Measurements from ENCODE around the gene ZNF333.

ZNF333 gene

GRCh38 chr19:14689598-14690503, at the start of gene ZNF333:
TSS of gene ZNF333 (plus strand) at chr19:14690048. CDS start at chr19:14693492, 3,444 bp downstream.
- in situ Hi-C loops (cut with HindIII; ENCODE audit: low sequenced_read_pairs): no loop called here

- in situ Hi-C loops (cut with HindIII; ENCODE audit: low sequenced_read_pairs): no loop called here
These were observed 41.3 kb upstream of the ZNF333 start for GRCh38 chr19:14648506-14648905.

GRCh38 chr19:14649020-14649419, 40.8 kb upstream of the ZNF333 start:
- in situ Hi-C loops (cut with HindIII; ENCODE audit: low sequenced_read_pairs): no loop called here

DNA sequence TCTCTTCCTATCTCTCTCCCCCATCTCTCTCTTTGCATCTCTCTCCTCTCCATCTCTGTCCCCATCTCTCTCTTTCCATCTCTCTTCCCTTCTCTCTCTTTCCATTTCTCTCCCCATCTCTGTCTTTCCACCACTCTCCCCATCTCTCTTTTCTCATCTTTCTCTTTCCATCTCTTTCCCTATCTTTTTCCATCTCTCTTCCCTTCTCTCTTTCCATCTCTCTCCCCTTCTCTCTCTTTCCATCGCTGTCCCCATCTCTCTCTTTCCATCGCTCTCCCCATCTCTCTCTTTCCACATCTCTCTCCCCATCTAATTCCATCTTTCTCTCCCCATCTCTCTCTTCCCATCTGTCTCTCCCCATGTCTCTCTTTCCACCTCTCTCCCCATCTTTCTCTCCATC, 39.7 kb upstream of the ZNF333 start:
- in situ Hi-C loops (cut with HindIII; ENCODE audit: low sequenced_read_pairs): no loop called here

GRCh38 chr19:14654786-14655560, 34.9 kb upstream of the ZNF333 start:
- in situ Hi-C loops (cut with HindIII; ENCODE audit: low sequenced_read_pairs): no loop called here

DNA sequence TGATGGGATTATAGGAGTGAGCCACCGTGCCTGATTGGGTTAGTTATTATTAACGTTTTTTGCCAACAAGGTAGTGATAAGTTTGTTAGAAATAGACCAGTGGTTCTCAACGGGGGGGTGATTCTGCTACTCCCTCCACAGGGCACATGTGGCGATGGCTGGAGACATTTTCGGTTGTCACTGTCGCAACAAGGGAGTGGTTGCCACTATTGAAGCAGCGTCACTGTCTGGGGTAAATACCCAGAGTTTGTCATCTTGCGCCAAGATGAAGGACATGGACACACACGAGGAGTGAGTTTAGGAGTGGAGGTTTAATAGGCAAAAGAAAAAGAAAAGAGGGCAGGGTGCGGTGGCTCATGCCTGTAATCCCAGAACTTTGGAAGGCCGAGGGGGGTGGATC, 34.1 kb upstream of the ZNF333 start:
- in situ Hi-C loops (cut with HindIII; ENCODE audit: low sequenced_read_pairs): no loop called here

DNA sequence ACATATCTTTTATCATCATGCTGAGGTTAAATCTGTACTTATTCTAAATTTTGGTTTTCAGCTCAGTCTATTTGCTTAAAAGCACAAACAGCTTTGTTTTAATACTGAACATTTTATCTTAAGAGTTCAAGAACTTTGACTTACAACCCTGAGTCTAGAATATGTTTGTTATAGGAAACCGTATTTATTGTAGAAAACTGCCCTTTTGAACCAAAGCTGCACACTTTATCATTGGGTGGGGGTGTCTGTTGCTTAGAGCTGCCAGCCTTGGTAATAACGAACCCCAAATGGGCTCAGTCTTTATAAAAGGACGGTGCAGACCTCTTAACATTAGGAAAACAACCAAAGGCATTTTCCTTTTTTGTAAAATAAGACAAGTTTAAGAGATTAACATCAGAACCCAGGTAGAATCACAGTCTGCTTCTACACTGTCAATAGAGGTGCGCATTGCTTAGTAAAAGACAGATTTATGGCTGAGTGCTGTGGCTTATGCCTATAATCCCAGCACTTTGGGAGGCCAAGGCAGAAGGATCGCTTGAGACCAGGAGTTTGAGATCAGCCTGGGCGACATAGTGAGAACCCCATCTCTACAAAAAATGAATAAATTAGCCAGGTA, 29.9 kb upstream of the ZNF333 start:
- in situ Hi-C loops (cut with HindIII; ENCODE audit: low sequenced_read_pairs): no loop called here

GRCh38 chr19:14661372-14661924, 28.4 kb upstream of the ZNF333 start:
- in situ Hi-C loops (cut with HindIII; ENCODE audit: low sequenced_read_pairs): no loop called here

DNA sequence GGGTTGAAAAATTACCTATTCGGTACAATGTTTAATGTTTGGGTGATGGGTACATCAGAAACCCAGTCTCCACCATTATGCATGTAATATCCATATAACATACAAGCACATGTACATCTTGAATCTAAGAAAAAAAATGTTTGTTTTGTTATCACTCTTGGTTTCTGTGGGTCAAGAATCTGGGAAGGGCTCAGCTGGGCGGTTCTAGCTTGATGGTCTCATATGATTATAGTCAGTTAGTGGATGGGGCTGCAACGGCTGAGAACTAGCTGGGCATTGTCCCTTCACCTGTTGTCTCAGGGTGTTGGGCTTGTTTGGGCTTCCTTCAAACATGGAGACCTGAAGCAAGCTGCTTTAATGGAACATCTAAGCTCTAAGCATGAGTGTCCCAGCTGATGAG, 19.9 kb upstream of the ZNF333 start:
- in situ Hi-C loops (cut with HindIII; ENCODE audit: low sequenced_read_pairs): no loop called here

- in situ Hi-C loops (cut with HindIII; ENCODE audit: low sequenced_read_pairs): no loop called here
These were observed 19.4 kb upstream of the ZNF333 start for GRCh38 chr19:14670408-14670807.

DNA sequence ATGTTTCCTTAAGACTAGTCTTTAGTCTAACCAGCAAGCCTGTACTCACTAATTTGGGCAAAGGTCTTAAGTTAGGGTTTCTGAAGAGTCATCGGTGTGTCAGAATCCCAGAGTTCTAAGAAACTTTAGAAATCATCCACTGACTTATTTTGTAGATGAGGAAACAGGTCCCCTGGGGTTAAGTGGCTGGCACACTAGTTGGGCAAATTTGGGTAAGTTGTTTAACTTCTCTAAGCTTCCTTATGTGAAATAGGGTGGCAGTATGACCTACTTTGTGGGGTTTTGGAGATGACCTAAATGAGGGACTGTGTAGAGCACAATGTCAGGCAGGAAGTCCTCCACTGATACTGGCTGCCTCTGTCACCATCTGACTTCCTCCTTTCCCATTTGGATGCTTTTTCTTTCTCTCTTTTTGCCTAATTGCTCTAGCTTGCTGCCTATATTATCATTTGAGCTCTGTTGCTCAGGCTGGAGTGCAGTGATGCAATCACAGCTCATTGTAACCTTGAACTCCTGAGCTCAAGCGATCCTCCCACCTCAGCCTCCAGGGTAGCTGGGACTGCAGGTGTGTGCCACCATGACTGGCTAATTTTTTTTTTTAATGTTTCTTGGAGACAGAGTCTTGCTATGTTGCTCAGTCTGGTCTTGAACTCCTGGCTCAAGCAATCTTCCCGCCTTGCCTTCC, 17.5 kb upstream of the ZNF333 start:
- in situ Hi-C loops (cut with HindIII; ENCODE audit: low sequenced_read_pairs): no loop called here

DNA sequence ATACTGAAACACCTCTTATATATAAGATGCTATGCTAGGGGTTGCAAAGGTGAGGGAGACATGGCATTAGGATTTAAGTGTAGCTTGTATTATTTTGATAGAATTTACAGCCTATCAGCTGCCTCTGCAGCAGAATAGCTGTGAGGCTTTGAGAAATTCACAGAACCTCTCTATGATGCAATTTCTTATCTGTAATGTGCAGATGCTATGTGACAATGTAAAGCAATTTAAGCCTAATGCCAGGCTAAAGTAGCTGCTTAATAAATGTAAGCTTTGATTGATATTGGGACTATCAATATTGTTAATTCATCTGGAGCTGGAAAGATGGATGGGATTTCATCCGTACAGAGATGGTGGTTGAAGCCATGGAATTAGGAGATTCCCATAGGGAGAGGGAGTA, 16.8 kb upstream of the ZNF333 start:
- in situ Hi-C loops (cut with HindIII; ENCODE audit: low sequenced_read_pairs): no loop called here

DNA sequence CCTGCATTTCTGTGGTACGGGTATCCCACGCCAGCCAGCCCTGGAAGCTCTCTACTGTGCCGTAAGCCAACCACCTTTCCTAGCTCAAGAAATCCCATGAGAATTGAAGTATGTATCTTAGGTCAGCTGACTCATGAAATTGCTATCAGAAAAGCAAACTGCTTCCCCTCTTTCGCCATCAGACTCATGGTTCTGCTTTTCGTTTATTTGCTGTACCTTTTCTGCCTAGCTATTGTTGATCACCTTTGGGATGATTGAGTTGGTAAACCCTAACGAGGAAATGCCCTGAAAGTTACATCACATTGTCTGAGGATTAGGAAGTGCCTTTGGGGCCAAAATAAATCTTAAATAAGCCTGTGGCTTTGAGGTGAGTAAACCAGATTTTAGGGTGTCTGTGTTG, 15.1 kb upstream of the ZNF333 start, which contains the start of gene ADGRE3:
Gene ADGRE3 (minus strand): TSS at position 81 of the 400 bp plus-strand sequence. CDS start 74 bp downstream, at position 7.
- in situ Hi-C loops (cut with HindIII; ENCODE audit: low sequenced_read_pairs): no loop called here

- in situ Hi-C loops (cut with HindIII; ENCODE audit: low sequenced_read_pairs): no loop called here
These were observed 13.1 kb upstream of the ZNF333 start for GRCh38 chr19:14676762-14677161.

DNA sequence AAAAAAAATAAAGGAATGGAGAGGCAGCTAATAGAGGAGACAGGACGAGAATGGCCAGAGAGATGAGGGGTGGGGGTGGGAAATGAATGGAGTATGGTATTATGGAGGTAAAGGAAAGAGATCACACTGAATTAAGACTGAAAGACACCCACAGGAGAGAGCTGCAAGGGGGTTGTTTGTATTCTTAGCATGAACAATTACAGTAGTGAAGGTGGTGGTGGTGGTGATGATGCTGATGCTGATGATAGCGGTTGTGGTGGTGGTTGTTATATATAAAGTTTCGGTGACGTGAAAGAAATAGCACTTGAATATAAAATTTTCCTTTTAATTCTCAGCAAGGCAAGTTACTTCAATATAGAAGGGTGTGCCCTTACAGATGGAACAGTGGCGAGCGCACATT, 12.4 kb upstream of the ZNF333 start:
- in situ Hi-C loops (cut with HindIII; ENCODE audit: low sequenced_read_pairs): no loop called here

- in situ Hi-C loops (cut with HindIII; ENCODE audit: low sequenced_read_pairs): no loop called here
These were observed 11.6 kb upstream of the ZNF333 start for GRCh38 chr19:14678199-14678598.

DNA sequence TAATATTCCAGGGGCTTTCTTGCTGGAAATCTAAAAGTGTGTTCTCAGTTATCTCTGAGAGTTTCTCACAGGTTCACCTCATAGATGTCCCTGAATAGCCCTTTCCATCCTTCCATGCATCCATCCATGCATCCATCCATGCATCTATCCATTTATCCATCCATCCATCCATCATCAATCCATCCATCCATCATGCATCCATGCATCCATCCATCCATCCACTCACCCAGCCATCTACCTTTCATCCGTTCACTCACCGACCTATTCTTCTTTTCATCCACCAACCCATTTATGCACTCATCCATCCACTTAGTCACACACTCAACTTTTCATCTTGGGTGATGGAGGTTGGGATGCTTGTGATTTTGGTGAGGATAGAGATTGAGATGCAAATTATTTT, 7.8 kb upstream of the ZNF333 start:
- in situ Hi-C loops (cut with HindIII; ENCODE audit: low sequenced_read_pairs): no loop called here

- in situ Hi-C loops (cut with HindIII; ENCODE audit: low sequenced_read_pairs): no loop called here
These were observed 6.4 kb upstream of the ZNF333 start for GRCh38 chr19:14683439-14683838.

GRCh38 chr19:14686411-14686810, 3.4 kb upstream of the ZNF333 start:
- in situ Hi-C loops (cut with HindIII; ENCODE audit: low sequenced_read_pairs): no loop called here

DNA sequence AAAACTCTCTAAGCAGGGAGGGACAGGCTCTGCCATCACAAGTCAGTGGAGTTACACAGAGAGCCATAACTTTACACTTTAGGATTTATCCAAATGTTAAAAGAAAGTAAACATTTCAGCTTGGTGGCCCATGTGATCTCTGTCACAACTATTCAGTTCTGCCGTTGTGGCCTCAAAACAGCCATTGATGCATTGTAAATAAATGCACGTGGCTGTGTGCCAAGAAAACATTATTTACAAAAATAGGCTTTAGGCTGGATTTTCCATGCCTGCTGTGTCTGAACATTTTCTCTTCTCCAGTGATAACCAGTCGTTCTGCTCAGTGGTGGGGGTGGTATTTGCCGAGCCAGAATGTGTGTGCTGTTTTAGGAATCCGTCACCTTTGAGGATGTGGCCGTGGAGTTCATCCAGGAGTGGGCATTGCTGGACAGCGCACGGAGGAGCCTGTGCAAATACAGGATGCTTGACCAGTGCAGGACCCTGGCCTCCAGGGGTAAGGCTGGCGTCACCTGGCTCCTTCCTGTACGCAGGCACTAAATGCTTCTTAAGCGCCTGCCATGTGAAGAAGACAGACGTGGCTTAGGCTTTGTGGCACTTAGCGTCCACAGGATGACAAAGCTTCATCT, 4.9 kb downstream of the ZNF333 start:
- in situ Hi-C loops (cut with HindIII; ENCODE audit: low sequenced_read_pairs): no loop called here

Measured in DLD1 (cell line).